NCI-H1105 treated with DMSO at 0.1 percent for 48 hours (cell line): ENCODE results near the gene PALD1.

Experiments used
- DNase-seq: peaks from one replicate; lab custom pipeline; 2025; lab: John Stamatoyannopoulos, UW

PALD1 gene

DNA sequence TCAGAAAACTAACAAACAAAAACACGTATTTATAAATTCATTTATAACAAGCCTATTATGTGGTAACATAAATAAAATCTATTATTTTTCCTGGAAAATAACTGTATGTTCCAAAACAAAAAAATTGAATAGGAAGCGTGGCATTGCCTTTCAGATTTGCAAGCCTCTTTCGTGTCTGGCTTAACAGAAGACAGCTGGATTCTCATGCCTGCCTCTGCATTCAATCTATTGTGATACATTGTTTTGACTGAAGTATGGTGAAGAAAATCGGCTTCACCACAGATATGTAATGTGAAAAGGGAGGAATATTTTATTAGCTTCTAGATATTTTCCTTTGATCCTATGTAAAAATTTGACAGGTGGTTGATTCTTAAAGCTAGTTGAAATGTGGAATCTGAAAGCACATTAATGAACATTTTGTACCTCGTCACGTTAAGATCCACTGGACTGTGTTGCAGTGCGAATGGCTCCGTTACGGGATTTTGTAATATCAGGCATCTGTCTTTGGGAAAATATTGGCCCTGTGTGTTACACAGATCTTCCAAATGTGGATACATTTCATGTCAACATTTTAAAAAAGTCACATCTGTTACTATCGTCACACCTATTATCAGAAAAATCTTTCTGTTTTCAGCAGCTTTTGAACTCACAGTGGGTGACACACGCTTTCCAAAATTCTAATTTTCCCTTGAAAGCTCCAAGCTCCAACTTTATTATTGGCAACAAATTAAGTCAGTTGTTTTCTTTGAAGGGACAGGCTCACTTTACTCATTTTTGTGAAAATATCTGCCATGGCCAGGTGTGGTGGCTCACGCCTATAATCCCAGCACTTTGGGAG, 26.2 kb downstream of the PALD1 start:
- no peak for DNase-seq

DNA sequence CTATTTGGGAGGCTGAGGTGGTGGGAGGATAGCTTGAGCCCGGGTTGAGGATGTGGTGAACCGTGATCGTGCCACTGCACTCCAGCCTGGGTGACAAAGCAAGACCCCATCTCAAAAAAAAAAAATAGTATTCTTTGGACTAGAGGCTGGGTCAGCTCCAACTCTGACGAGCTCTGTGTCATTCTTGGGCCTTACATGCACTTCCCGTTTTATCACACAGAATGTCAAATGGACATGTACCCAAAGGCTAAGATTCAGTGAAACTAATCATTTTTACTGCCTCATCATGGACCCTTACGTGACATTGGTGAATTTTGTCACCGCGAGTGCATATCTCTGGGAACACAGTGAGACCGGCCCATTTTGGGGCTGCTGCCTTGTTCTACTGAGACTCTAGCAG, 27.3 kb downstream of the PALD1 start:
- DNase-seq = no peak

DNA sequence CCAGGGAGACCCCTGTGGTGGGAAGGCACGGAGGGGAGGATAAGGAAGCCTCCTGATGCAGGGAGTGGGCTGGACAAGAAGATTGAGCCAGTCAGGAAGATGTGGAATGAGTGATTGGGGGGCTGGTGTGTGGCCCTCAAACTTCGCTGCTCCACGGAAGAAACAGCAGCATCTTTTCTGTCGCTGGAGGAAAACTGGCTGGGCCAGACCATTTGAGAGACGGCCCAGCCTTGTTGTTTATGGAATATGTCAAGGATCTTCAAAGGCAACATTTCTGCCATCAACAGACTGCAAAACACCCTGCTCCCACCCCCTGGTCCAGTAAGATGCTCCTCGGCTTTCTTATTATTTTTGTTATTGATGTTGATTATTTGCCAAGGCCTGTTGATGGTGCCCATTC, 29.4 kb downstream of the PALD1 start:
- no peak for DNase-seq

DNA sequence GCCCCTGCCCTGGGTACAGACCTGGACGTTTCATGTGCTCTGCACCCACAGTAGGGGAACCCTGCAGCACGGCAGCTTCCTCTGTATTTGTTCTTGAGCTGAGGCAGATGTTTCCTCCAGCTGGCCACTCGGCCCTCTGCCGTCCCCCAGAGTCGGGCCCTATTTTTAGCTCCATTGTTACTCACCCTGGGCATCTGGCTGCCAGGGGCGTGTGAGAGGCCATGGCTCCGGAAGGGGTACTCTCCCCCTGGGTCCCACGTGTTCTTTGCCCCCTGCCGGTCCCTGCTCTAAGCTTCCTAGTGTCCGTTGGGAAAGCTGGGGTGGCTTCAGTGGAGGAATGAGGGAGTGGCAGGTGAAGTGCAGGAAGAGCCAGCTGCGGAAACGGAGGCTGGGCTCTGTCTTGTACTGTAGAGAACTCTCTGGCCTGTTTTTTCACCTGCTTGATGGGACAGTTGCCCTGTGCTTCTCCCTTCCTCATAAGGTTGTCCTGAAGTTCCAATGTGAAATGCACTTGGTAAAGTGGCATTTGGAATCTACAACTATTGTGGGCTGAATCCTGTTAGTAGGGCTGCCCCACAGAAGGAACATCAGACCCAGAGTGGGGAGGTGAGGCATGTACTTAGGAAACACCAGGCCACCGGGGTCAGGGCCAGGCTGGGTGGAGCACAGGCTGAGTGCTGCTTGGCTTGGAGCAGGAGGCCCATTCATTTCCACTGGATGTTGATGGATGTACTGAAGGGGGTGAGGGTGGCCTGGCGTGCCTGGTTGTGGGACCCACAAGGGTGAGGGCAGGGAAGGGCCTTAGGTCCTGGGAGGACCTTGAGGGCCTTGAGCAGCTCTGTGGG, 30.6 kb downstream of the PALD1 start:
- no peak for DNase-seq

DNA sequence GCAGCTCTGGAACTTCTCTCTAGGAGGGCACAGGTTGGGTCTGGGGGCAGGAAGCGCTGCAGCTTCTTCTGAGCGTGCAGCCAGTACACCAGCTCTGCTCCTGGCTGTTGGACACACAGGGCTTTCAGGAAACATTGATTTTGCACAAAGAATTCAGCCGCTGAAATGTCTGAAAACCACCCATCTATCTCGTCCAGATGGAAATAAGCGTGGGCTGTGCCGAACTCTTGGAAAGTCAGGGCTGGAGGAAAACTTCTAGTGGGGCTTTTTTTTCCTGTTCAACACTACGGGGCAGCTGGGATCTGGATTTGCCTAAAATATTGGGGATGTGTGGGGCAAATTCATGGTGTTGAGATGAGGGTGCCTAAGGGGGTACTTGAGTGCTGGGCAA, 31.2 kb downstream of the PALD1 start:
- DNase-seq = no peak

DNA sequence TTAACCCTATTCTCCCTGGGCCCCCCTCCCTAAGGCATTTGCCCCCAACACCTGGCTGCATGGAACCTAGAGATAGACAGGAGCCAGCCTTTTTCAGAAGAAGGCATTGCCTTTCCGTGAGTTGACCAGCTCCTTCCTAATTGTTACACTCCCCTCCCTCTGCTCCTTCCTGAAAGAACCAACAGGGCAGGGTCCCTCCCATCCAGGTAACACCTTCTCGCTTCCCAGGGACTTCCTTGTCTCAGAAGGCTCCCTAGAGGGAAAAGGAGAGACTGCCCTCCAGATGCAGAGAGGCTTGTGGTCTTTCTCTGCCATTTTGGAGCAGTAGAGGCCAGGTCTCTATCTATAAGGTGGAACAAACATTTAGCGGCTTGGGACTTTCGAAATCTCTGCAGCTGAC, 31.9 kb downstream of the PALD1 start:
- DNase-seq = no peak

DNA sequence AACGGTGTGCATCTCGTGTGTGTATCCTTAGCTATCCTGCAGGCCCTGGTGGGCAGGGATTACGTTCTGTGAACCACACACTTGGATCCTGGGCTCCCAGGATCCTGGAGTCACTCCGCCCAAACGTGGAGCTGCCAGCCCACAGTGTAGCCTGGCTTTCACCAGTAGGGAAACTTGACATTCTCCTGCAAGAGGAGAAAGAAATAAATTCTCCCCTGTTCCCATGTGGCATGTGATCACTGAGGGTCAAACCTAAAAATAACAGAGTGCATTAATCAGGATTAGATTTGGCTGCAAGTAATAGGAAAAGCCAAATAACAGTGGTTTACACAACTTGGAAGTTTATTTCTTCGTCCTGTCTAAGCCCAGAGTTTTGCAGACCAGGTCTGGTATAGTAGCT, 32.3 kb downstream of the PALD1 start:
- no peak for DNase-seq

DNA sequence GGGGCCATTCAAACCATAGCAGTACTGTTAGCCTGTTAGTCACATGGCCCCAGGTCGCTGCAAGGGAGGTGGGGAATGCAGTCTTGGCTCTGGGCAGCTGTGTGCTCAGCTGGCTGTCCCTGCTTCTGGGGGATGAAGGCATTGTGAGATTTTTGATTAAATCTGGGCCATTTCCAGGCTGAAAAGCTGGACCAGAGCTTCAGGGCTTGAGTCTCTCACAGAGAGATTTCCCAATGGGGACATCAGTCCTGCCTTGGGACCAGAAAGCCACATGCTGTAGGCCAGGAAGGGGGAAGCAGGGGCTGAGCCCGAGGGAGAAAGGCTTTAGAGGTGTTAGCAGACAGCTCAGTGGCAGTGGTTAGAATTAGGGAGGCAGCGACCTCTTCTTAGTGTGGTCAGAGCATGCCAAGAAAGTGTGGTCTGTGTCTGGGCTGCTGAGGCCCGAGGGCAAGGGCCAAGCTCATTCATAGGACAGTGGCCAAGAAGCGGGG, 33.6 kb downstream of the PALD1 start:
- no peak for DNase-seq

DNA sequence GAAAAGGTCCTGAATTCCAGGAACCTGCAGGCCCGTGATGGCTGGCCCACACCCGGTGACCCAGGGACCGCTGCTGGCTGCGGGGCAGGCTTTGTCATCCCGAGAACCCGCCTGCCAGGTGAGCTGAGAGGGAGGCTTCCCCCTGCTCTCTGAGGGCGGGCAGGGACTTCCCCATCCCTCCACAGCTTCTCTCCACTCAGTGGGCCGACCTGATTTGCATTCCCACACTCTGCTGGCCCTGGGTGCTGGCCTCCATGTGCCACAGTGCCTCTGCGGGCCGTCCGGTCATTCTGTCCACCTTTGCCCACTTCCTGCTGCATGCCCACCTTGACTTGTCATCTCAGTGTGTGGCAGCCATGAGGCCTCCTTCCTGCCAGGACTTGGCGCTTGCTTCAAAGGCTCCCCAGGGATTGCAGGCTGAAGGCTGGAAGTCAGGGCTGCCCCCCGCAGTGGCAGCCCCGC, 35.3 kb downstream of the PALD1 start:
- DNase-seq = no peak

DNA sequence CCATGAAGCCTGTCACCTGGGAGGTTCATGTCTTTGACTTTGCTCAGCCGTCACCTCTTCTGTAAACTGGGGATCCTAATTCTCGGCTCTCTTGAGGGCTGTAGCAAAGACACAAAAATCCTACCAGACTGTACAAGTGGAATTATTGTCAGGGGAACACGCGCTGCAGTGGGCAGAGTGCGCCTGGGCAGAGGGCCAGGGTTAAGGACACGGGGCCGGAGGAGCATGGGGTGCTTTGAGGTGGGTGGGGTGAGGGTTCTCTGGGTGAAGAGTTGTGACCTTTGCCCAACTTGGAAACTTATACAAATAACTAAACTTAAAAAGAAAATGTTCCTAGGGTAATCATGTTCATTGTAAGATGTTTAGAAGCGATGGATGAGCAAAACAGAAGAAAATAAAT, 36.0 kb downstream of the PALD1 start:
- DNase-seq = no peak

DNA sequence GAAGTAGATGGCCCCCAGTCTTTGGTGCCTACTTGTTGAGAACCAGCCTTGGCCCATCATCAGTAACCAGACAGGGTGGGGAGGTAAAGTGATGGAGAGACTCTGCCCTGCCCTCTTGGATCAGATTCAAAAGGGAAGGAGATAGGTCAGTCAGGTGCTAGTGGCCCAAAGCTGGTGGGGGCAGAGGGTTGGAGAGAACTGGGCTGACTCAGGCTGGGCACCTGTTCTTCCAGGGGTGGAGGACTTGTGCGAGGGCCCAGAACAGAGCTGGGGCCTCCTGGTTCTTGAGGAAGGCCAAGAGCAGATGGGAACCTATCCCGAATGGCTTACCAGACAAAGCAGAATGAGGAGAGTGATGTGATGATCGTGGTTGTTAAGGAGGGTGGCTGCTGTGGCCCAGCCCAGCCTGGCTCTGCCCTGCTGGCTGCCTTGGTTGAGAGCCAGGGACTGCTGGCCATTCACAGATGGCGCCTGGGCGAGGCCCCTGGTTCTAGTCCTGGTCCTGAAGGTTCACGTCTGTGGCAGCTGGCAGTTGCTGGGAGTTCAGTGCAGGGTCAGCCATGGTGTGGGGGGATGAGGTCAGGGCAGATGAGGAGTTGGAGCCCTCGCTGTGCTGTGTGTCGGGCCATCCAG, 36.6 kb downstream of the PALD1 start:
- DNase-seq = no peak

DNA sequence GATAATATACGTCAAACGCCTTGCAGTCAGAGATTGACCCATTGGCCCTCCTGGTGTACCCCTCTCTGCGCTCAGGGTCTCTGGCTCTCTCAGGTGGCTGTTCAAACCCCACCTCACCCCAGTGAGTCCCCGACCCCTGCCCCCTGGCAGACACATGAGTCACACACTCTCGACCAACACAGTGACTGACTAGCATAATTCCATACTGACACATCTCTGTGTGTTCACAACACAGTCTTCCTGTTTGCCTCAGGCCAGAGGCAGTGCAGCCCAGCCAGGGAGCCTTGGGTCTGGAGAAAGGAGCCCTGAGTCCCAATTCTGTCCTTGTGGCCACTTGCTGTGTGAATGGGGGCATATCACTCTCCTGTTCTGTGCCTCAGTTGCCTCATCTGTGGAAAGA, 40.1 kb downstream of the PALD1 start:
- DNase-seq = no peak

DNA sequence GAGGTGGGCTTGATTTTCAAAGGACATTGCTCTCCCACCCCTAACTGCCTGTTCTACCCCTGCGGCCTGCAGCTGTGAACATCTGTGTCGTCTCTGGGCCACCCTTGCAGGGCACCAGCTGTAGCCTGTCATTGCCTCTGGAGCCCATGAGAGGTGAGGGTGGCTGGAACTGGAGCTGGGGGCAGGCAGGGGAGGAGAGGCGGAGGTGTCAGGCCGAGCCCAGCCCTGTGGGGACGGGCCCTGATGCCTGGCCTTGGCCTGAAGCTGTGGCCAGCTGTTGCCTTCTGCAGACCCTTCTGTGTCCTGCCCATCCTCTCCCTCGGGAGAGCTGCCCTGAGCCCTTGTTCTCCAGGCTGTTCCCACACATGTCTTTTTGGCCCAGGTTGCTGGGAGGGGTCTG, 44.5 kb downstream of the PALD1 start:
- no peak for DNase-seq

DNA sequence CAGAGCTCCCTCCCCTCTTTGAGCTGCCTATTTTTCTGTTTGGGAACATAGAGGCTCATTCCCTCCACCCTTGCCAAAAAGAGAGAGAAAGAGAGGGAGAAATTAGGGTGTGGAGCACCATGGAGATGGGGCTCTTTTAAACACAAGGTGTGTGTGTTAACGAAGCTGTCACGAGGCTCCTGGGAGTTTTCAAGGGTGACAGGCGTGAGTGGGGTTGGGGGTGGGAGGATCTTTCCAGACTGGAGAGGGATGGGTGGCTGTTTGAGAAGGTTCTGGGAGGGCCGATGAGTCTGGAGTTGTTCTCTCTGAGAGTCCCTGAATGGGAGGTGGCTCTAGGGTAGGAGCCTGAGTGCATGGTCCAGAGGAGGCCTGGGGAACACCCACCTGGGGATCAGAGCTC, 45.0 kb downstream of the PALD1 start:
- no peak for DNase-seq

DNA sequence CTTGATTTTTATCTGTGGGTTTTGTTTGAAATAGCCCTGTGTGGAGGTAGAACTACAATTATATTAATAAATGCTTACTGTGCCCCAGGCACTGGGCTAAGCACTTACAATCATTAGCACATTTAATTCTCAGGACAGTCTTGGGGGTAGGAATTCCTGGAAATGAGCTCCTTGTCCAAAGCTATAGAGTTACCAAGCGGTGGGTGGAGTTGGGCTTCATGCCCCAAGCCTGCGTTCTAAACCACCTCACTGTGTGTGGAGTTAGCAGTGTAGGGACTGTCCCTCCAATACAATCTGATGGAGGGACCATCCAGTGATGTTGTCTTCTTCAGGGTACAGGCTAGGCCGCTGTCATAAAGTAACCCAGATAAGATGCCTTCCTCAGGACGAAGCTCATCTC, 49.7 kb downstream of the PALD1 start:
- no peak for DNase-seq

DNA sequence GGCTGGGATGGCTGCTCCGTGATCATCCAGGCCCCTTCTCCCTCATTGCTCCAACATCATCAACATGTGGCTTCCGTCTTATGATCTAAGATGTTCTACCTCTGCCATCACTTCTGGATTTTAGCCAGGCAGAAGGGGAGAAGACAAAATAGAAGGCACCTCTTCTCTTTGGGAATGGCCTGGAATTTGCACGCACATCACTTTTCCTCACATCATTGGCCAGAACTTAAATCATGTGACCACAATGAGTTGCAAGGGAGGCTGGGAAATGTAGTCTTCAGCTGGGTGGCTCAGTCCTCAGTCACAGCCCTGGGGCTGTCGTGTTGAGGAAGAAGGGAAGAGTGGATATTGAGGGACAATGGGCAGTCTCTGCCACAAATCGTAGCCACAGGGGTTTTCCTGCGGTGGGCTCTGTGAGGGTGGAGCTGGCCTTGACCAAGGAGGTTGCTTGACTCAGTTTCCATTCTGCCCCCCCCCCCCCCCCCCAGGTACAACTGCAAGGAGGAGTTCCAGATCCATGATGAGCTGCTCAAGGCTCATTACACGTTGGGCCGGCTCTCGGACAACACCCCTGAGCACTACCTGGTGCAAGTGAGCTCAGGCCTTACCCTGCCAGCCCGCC, 50.3 kb downstream of the PALD1 start:
- no peak for DNase-seq

DNA sequence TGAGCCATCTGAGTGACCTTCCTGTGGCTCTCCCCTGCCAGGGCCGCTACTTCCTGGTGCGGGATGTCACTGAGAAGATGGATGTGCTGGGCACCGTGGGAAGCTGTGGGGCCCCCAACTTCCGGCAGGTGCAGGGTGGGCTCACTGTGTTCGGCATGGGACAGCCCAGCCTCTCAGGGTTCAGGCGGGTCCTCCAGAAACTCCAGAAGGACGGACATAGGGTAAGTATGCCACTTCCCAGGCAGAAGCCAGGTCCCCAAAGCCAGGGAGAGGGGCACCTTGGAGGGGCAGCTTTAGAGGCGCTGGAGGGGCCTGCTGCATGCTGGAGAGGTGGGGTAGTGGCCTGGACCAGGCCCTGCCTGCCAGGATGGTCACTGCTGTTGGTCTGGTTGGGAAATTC, 51.3 kb downstream of the PALD1 start:
- DNase-seq = no peak

DNA sequence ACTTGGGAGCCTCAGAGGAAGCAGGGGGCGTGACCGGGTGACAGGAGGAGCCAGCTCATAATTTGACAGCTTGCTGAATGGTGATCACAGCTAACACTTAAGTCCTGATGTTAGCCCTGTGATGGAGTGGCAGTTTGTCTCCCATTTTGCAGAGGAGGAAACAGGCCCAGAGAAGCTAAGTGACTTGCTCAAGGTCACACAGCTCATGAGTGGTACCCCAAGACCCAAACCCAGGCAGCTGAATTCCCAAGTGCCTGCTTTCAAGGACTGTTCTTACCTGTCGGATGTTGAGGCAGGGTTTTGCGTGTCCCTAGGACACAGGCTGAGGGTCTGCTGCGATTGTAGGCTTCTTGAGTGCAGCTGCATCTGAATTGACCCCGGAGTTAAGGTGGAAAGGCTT, 51.7 kb downstream of the PALD1 start:
- DNase-seq = no peak

DNA sequence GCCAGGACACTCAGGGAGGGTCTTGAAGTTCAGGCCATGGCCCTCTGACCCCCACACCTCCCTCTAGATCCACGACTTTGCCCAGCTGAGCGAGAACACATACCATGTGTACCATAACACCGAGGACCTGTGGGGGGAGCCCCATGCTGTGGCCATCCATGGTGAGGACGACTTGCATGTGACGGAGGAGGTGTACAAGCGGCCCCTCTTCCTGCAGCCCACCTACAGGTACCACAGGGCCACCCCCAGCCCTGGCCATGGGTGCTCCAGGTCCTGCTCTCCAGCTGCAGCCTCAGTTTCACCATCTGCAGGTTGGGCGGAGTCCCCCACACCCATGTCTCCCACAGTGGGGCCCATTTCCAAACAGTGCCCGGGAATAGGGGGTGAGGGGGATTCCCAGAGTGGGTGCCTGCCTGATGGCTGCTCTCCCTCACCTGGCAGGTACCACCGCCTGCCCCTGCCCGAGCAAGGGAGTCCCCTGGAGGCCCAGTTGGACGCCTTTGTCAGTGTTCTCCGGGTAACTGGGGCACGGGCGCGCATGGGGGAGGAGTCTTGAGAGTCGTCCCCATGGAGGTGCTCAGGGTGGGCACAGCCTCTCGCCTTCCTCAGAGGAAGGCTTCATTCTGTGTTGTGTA, 54.1 kb downstream of the PALD1 start:
- DNase-seq = no peak

DNA sequence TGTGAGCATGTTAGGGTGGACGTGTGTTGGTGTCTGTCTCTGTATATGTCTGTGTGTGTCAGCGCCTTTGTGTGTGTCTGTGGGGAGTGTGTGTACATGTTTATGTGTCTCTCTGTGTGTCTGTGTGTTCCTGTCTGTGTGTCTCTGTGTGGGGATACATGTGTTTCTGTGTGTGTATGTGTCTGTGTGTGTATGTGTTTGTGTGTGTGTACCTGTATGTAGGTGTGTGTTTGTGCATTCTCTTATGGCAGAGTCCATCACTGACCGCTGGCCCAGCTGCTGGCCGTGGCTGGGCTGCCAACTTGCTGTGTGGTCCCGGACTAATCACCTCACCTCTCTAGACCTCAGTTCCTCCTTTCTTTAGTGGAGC, 54.6 kb downstream of the PALD1 start:
- no peak for DNase-seq

DNA sequence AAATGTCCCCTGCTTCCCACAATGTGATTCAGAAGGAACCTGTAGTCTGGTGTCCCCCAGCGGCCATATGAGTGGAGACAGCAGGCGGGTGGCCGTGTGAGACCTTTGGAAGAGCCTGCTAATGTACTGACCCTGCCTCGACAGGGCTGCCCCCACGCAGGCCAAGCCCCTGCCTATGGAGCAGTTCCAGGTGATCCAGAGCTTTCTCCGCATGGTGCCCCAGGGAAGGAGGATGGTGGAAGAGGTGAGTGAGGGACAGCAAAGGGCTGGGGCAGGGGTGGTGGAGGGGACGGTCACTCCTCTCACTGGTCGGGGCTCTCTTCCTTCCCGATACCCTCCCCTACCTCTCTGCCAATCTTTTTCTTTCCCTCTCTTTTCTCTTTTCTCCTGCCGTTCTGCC, 55.7 kb downstream of the PALD1 start:
- no peak for DNase-seq

DNA sequence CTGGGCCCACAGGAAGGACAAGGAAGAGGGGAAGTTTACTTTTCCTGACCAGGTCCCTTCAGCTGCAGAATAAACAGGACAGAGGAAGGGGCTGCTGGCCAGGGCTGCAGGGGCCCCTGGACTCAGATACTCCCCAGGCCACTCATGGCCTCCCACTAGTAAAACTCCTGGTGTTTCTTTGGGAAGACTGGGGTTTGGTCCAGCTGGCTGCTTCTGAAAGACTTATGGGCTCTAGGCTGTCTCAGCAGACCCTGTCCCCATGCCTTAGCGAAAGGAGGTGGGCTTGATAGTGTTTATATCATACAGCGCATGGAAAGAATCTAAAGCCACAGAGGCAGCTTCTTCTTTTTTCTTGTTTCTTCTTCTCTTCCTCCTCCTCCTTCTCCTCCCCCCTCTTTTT, 56.4 kb downstream of the PALD1 start:
- no peak for DNase-seq
